HG02884 (cell line): ENCODE data around the gene LIPT2.

Source experiments
- ATAC-seq: cut with Tn5 transposase; IDR thresholded peaks from one replicate; pipeline ENCODE4 v1.9.1; 2021; ENCODE audit warnings: mild to moderate bottlenecking, moderate library complexity; ENCODE audit not compliant: unreplicated experiment

Gene LIPT2

GRCh38 chr11:74504100-74504691 lies 10.7 kb upstream of the LIPT2 start:
- ATAC-seq = no peak

- ATAC-seq = no peak
Observed at GRCh38 chr11:74494916-74495315, 1.4 kb upstream of the LIPT2 start.

- ATAC-seq = no peak
Observed at GRCh38 chr11:74493791-74494630, 487 bp upstream of the LIPT2 start.

- no peak for ATAC-seq
Observed at GRCh38 chr11:74492084-74492483, 1.4 kb downstream of the LIPT2 start.

- ATAC-seq = no peak
Observed at GRCh38 chr11:74490941-74491340, 2.6 kb downstream of the LIPT2 start.

GRCh38 chr11:74487875-74488274 lies 5.6 kb downstream of the LIPT2 start:
- no peak for ATAC-seq

GRCh38 chr11:74485868-74486267 lies 7.7 kb downstream of the LIPT2 start:
- no peak for ATAC-seq

GRCh38 chr11:74480688-74481417 lies 12.7 kb downstream of the LIPT2 start:
- ATAC-seq = no peak

GRCh38 chr11:74479732-74480123 lies 13.8 kb downstream of the LIPT2 start:
- ATAC-seq = no peak

- ATAC-seq = no peak
Observed at GRCh38 chr11:74478877-74479731, 14.4 kb downstream of the LIPT2 start.

- no peak for ATAC-seq
Observed at GRCh38 chr11:74476536-74476935, 17.0 kb downstream of the LIPT2 start.

- ATAC-seq = no peak
Observed at GRCh38 chr11:74474316-74474715, 19.2 kb downstream of the LIPT2 start.

- no peak for ATAC-seq
Observed at GRCh38 chr11:74473382-74474173, 19.9 kb downstream of the LIPT2 start.

GRCh38 chr11:74471668-74472429 lies 21.7 kb downstream of the LIPT2 start:
- ATAC-seq = no peak

- ATAC-seq = no peak
Observed at GRCh38 chr11:74471037-74471436, 22.5 kb downstream of the LIPT2 start.

- no peak for ATAC-seq
Observed at GRCh38 chr11:74470526-74470925, 23.0 kb downstream of the LIPT2 start.

- no peak for ATAC-seq
Observed at GRCh38 chr11:74468936-74469335, 24.6 kb downstream of the LIPT2 start.

GRCh38 chr11:74468521-74468920 lies 25.0 kb downstream of the LIPT2 start:
- no peak for ATAC-seq

GRCh38 chr11:74468058-74468457 lies 25.5 kb downstream of the LIPT2 start:
- ATAC-seq = no peak
